LNCAP (cell line): ENCODE results near the gene CSH2.

Experiments used
- TF ChIP-seq, protein P1 (sequence below): fragments of 450-650 bp; IDR thresholded peaks from 2 replicates; pipeline ENCODE4 v1.5.1; 2017; ENCODE audit warnings: mild to moderate bottlenecking

The CSH2 gene

DNA sequence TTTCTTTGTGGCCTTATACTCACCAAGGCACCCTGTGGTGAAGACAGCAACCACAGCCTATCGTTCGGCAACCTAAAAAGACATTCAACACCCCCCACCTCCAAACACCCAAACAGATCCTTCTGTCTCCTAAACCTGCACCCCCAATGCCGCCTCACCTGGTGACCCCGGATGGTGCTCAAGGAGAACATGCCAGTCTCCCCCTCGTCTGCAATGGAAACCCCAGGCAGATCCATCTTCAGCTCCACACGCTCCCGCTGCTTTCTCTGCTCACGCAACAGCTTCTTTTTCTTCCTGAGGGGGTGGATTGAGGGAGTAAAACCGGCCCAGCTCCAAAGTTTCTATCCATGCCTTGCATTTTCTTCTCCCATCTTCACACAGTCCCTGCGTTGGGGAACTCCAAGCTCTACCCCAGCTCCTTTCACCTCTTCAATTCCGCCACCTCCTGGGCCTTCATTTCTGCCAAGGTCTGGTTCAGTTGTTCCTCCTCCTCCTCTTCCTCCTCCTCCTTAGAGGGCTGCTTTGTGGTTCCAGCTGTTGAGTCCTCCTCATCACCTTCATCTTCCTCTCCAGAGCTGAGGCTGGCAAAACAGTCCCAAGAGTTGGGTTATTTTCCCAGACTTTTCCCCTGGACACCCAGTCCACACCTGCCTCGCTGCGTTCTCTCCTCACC, 49.7 kb downstream of the CSH2 start:
- TF ChIP-seq, protein P1, sequence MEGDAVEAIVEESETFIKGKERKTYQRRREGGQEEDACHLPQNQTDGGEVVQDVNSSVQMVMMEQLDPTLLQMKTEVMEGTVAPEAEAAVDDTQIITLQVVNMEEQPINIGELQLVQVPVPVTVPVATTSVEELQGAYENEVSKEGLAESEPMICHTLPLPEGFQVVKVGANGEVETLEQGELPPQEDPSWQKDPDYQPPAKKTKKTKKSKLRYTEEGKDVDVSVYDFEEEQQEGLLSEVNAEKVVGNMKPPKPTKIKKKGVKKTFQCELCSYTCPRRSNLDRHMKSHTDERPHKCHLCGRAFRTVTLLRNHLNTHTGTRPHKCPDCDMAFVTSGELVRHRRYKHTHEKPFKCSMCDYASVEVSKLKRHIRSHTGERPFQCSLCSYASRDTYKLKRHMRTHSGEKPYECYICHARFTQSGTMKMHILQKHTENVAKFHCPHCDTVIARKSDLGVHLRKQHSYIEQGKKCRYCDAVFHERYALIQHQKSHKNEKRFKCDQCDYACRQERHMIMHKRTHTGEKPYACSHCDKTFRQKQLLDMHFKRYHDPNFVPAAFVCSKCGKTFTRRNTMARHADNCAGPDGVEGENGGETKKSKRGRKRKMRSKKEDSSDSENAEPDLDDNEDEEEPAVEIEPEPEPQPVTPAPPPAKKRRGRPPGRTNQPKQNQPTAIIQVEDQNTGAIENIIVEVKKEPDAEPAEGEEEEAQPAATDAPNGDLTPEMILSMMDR, result no peak

GRCh38 chr17:63822537-63822936, 50.9 kb downstream of the CSH2 start:
- TF ChIP-seq, protein P1, result no peak
